Measurements from ENCODE around the gene ZNF792.
A peak's percentile ranks its signal among the peaks of the same experiment; 100 is the strongest.
"Not testable (repeated sequence)": the region's sequence is repeated elsewhere in the genome, so short reads cannot be mapped to it uniquely, and the experiment has no call there.

The ZNF792 gene

GRCh38 chr19:34963573-34964406, at the start of gene ZNF792:
Gene ZNF792 (minus strand): TSS chr19:34964229. CDS start chr19:34963662, 567 bp downstream.
- H3K4me3 Mint-ChIP-seq: peak within 1 kb of the TSS; percentile 93
- peaks cover 28% of the 10 kb centered on the region for H3K4me1 Mint-ChIP-seq (ENCODE audit: low read depth)
- peak within 1 kb of the TSS; percentile 92 for H3K27ac Mint-ChIP-seq
- H3K9me3 Mint-ChIP-seq (ENCODE audit: low read depth): peaks cover 22% of the 10 kb centered on the region
- H3K27me3 Mint-ChIP-seq: no peaks in the 10 kb centered on the region
- H3K36me3 Mint-ChIP-seq: peaks cover 37% of the 10 kb centered on the region

GRCh38 chr19:35013041-35013819, 49.2 kb upstream of the ZNF792 start:
- Mint-ChIP-seq H3K9me3 (ENCODE audit: low read depth) (no peaks in the 10 kb centered on the region), H3K4me3 (peak overlapping the region; percentile 81), H3K27me3 (no peaks in the 10 kb centered on the region), H3K36me3 (peaks cover 17% of the 10 kb centered on the region), H3K4me1 (ENCODE audit: low read depth) (peaks cover 66% of the 10 kb centered on the region), H3K27ac (peak overlapping the region; percentile 95)

GRCh38 chr19:35011737-35012682, 48.0 kb upstream of the ZNF792 start:
- Mint-ChIP-seq H3K36me3 (peaks cover 17% of the 10 kb centered on the region), H3K4me1 (ENCODE audit: low read depth) (peaks cover 64% of the 10 kb centered on the region), H3K9me3 (ENCODE audit: low read depth) (no peaks in the 10 kb centered on the region), H3K27me3 (no peaks in the 10 kb centered on the region), H3K27ac (peak overlapping the region; percentile 95), H3K4me3 (peak overlapping the region; percentile 73)

GRCh38 chr19:35011091-35011689, 47.2 kb upstream of the ZNF792 start:
- Mint-ChIP-seq H3K9me3 (ENCODE audit: low read depth) (no peaks in the 10 kb centered on the region), H3K27me3 (no peaks in the 10 kb centered on the region), H3K36me3 (peaks cover 17% of the 10 kb centered on the region), H3K27ac (peak overlapping the region; percentile 76), H3K4me1 (ENCODE audit: low read depth) (peaks cover 71% of the 10 kb centered on the region), H3K4me3 (no peak overlapping the region)

- Mint-ChIP-seq H3K27me3 (no peaks in the 10 kb centered on the region), H3K4me3 (no peak overlapping the region), H3K4me1 (ENCODE audit: low read depth) (peaks cover 65% of the 10 kb centered on the region), H3K36me3 (peaks cover 15% of the 10 kb centered on the region), H3K27ac (peak overlapping the region; percentile 46), H3K9me3 (ENCODE audit: low read depth) (no peaks in the 10 kb centered on the region)
Observed at GRCh38 chr19:35009424-35010415, 45.7 kb upstream of the ZNF792 start.

- H3K27me3 Mint-ChIP-seq: no peaks in the 10 kb centered on the region
- H3K27ac Mint-ChIP-seq: peak overlapping the region; percentile 30
- H3K36me3 Mint-ChIP-seq: peaks cover 9% of the 10 kb centered on the region
- H3K9me3 Mint-ChIP-seq (ENCODE audit: low read depth): no peaks in the 10 kb centered on the region
- no peak overlapping the region for H3K4me3 Mint-ChIP-seq
- H3K4me1 Mint-ChIP-seq (ENCODE audit: low read depth): peaks cover 64% of the 10 kb centered on the region
Observed at GRCh38 chr19:35008891-35009341, 44.9 kb upstream of the ZNF792 start.

- not testable (repeated sequence) for H3K27ac Mint-ChIP-seq; H3K27me3 Mint-ChIP-seq; H3K9me3 Mint-ChIP-seq (ENCODE audit: low read depth); H3K4me3 Mint-ChIP-seq; H3K36me3 Mint-ChIP-seq
- peaks cover 64% of the 10 kb centered on the region for H3K4me1 Mint-ChIP-seq (ENCODE audit: low read depth)
Observed at GRCh38 chr19:35007427-35007826, 43.4 kb upstream of the ZNF792 start.

- Mint-ChIP-seq H3K36me3 (peaks cover 3% of the 10 kb centered on the region), H3K9me3 (ENCODE audit: low read depth) (no peaks in the 10 kb centered on the region), H3K27ac (peak overlapping the region; percentile 50), H3K4me1 (ENCODE audit: low read depth) (peaks cover 64% of the 10 kb centered on the region), H3K4me3 (no peak overlapping the region), H3K27me3 (no peaks in the 10 kb centered on the region)
Observed at GRCh38 chr19:35006999-35007365, 43.0 kb upstream of the ZNF792 start.

GRCh38 chr19:35006342-35006998, 42.4 kb upstream of the ZNF792 start:
- no peaks in the 10 kb centered on the region for H3K9me3 Mint-ChIP-seq (ENCODE audit: low read depth)
- H3K36me3 Mint-ChIP-seq: peaks cover 3% of the 10 kb centered on the region
- H3K27ac Mint-ChIP-seq: peak overlapping the region; percentile 50
- H3K4me1 Mint-ChIP-seq (ENCODE audit: low read depth): peaks cover 63% of the 10 kb centered on the region
- no peaks in the 10 kb centered on the region for H3K27me3 Mint-ChIP-seq
- H3K4me3 Mint-ChIP-seq: no peak overlapping the region

GRCh38 chr19:35006007-35006341, 41.9 kb upstream of the ZNF792 start:
- H3K4me1 Mint-ChIP-seq (ENCODE audit: low read depth): peaks cover 62% of the 10 kb centered on the region
- H3K27me3 Mint-ChIP-seq; H3K36me3 Mint-ChIP-seq; H3K4me3 Mint-ChIP-seq; H3K9me3 Mint-ChIP-seq (ENCODE audit: low read depth): not testable (repeated sequence)
- H3K27ac Mint-ChIP-seq: peak overlapping the region; percentile 22

- H3K9me3 Mint-ChIP-seq (ENCODE audit: low read depth): no peaks in the 10 kb centered on the region
- H3K27me3 Mint-ChIP-seq: no peaks in the 10 kb centered on the region
- peaks cover 59% of the 10 kb centered on the region for H3K4me1 Mint-ChIP-seq (ENCODE audit: low read depth)
- H3K27ac Mint-ChIP-seq: peak overlapping the region; percentile 22
- H3K36me3 Mint-ChIP-seq: peaks cover 6% of the 10 kb centered on the region
- H3K4me3 Mint-ChIP-seq: no peak overlapping the region
Observed at GRCh38 chr19:35005256-35005977, 41.4 kb upstream of the ZNF792 start.

- Mint-ChIP-seq H3K4me3 (peak overlapping the region; percentile 46), H3K9me3 (ENCODE audit: low read depth) (no peaks in the 10 kb centered on the region)
Observed at GRCh38 chr19:35004517-35005255, 40.7 kb upstream of the ZNF792 start.

More at GRCh38 chr19:35004517-35005255, 40.7 kb upstream of the ZNF792 start:
- Mint-ChIP-seq H3K27me3 (no peaks in the 10 kb centered on the region), H3K4me1 (ENCODE audit: low read depth) (peaks cover 55% of the 10 kb centered on the region), H3K27ac (peak overlapping the region; percentile 98), H3K36me3 (peaks cover 4% of the 10 kb centered on the region)

Data from activated naive CD8-positive, alpha-beta T cell (primary cell).